SK-N-MC (cell line): Measurements from ENCODE around the gene CAPS.

ENCODE experiments used
- DNase-seq: peaks from one replicate; pipeline ENCODE4 v3.0.0-alpha.2; 2011; ENCODE audit warnings: low read depth, low spot score
- H3K27ac ChIP-seq: fragments of 200-600 bp; sonication (generic); 2 replicates; pipeline ENCODE4 v1.5.1; 2016; ENCODE audit warnings: mixed run types
- H3K36me3 ChIP-seq: fragments of 200-600 bp; sonication (generic); 2 replicates; pipeline ENCODE4 v1.6.1; 2017; ENCODE audit warnings: antibody characterized with exemption, low read length, mixed read lengths; ENCODE audit not compliant: insufficient read depth
- H3K4me3 ChIP-seq: fragments of 200-600 bp; sonication (generic); 2 replicates; pipeline ENCODE4 v1.5.1; 2016
- H3K9ac ChIP-seq: fragments of 200-600 bp; sonication (generic); 2 replicates; pipeline ENCODE4 v1.8.0; 2017; ENCODE audit warnings: mixed run types, mixed read lengths; ENCODE audit not compliant: insufficient read length
- H3K9me3 ChIP-seq: fragments of 200-600 bp; sonication (generic); 2 replicates; pipeline ENCODE4 v1.6.1; 2017; ENCODE audit warnings: low read depth, mild to moderate bottlenecking, antibody characterized with exemption, low read length, moderate library complexity, mixed read lengths
- EZH2 ChIP-seq: fragments of 200-600 bp; sonication (generic); IDR thresholded peaks from one replicate; pipeline ENCODE4 v1.6.1; 2017; ENCODE audit warnings: antibody characterized with exemption
- FOXP2 ChIP-seq: optimal IDR thresholded peaks from 2 replicates; pipeline ENCODE3; 2011; ENCODE audit warnings: mild to moderate bottlenecking, moderate library complexity; ENCODE audit not compliant: insufficient read depth; ENCODE audit errors: extremely low read length, control extremely low read depth
- POLR2AphosphoS5 ChIP-seq: IDR thresholded peaks from 2 replicates; pipeline ENCODE4 v1.6.1; 2012; ENCODE audit warnings: mild to moderate bottlenecking, low read depth, low read length, borderline replicate concordance

Gene CAPS

GRCh38 chr19:5914946-5915781, 1.1 kb downstream of the CAPS start:
- no peaks in the 10 kb centered on the region for H3K9me3 ChIP-seq
- peaks cover 32% of the 10 kb centered on the region; the same call in 1 of the 2 replicates for H3K36me3 ChIP-seq
- no peak overlapping the region for H3K27ac ChIP-seq
- no peak for DNase-seq
- H3K9ac ChIP-seq = no peak overlapping the region
- H3K4me3 ChIP-seq = no peak overlapping the region
- TF ChIP-seq EZH2 = no peak
- TF ChIP-seq FOXP2 = no peak
- TF ChIP-seq POLR2AphosphoS5 = no peak

- DNase-seq = no peak
- Histone ChIP-seq H3K36me3 (peaks cover 35% of the 10 kb centered on the region; the same call in 1 of the 2 replicates), H3K9me3 (no peaks in the 10 kb centered on the region), H3K27ac (no peak overlapping the region), H3K9ac (no peak overlapping the region), H3K4me3 (no peak overlapping the region)
- TF ChIP-seq POLR2AphosphoS5 (no peak), FOXP2 (no peak), EZH2 (no peak)
These were observed 1.7 kb downstream of the CAPS start for GRCh38 chr19:5915782-5916165.

- Histone ChIP-seq H3K9me3 (no peaks in the 10 kb centered on the region), H3K36me3 (peaks cover 35% of the 10 kb centered on the region; the same call in 1 of the 2 replicates), H3K27ac (no peak overlapping the region), H3K9ac (no peak overlapping the region), H3K4me3 (no peak overlapping the region)
- DNase-seq = no peak
- no peak for TF ChIP-seq EZH2
- no peak for TF ChIP-seq POLR2AphosphoS5
- TF ChIP-seq FOXP2 = no peak
These were observed 2.2 kb downstream of the CAPS start for GRCh38 chr19:5916181-5916708.

GRCh38 chr19:5917431-5918107, 3.5 kb downstream of the CAPS start:
- Histone ChIP-seq H3K9me3 (no peaks in the 10 kb centered on the region), H3K36me3 (peaks cover 42% of the 10 kb centered on the region; the same call in 1 of the 2 replicates), H3K9ac (no peak overlapping the region), H3K4me3 (no peak overlapping the region), H3K27ac (no peak overlapping the region)
- DNase-seq = no peak
- no peak for TF ChIP-seq FOXP2
- no peak for TF ChIP-seq POLR2AphosphoS5
- TF ChIP-seq EZH2 = no peak

- Histone ChIP-seq H3K36me3 (peaks cover 50% of the 10 kb centered on the region; the same call in 1 of the 2 replicates), H3K4me3 (no peak overlapping the region), H3K9me3 (no peaks in the 10 kb centered on the region), H3K27ac (no peak overlapping the region), H3K9ac (no peak overlapping the region)
- no peak for DNase-seq
- TF ChIP-seq EZH2 (no peak), POLR2AphosphoS5 (no peak), FOXP2 (no peak)
These were observed 4.5 kb downstream of the CAPS start for GRCh38 chr19:5918463-5919079.

- H3K9me3 ChIP-seq = no peaks in the 10 kb centered on the region
- H3K27ac ChIP-seq = no peak overlapping the region
- no peak for DNase-seq
- H3K36me3 ChIP-seq = peaks cover 75% of the 10 kb centered on the region; the same call in 1 of the 2 replicates
- TF ChIP-seq POLR2AphosphoS5 = no peak
- no peak for TF ChIP-seq EZH2
- TF ChIP-seq FOXP2 = no peak
- no peak overlapping the region for H3K9ac ChIP-seq
- H3K4me3 ChIP-seq = no peak overlapping the region
These were observed 7.6 kb downstream of the CAPS start for GRCh38 chr19:5921516-5922160.

- no peak for DNase-seq
- Histone ChIP-seq H3K27ac (no peak overlapping the region), H3K9ac (no peak overlapping the region), H3K9me3 (no peaks in the 10 kb centered on the region), H3K36me3 (peaks cover 75% of the 10 kb centered on the region; the same call in 1 of the 2 replicates), H3K4me3 (no peak overlapping the region)
- TF ChIP-seq EZH2 (no peak), FOXP2 (no peak), POLR2AphosphoS5 (no peak)
These were observed 8.1 kb downstream of the CAPS start for GRCh38 chr19:5922161-5922545.
